Endothelial cell of umbilical vein (primary cell): ENCODE measurements around the gene DYDC2. TPM values are rescaled to one million over a fixed set of nuclear protein-coding genes. Genes with fewer than 3 reads are reported as not detected.

Experiments
- BruUV-seq: library from RNA; stranded (reverse); fragments of 400-500 nt; replicated peaks from 2 replicates; lab custom pipeline; 2021; lab: Mats Ljungman, UMichigan
- CTCF ChIA-PET: fragments of 300-600, 350-600 bp; sonication (Branson Sonifier 250); formaldehyde crosslinking; loops from one replicate; lab custom pipeline; 2021; ENCODE audit warnings: antibody characterized with exemption, inconsistent platforms; lab: Charles Lee
- POLR2A ChIA-PET: fragments of 300-600, 350-600 bp; sonication (Branson Sonifier 250); formaldehyde crosslinking; loops from one replicate; lab custom pipeline; 2021; ENCODE audit warnings: antibody characterized with exemption, inconsistent platforms; lab: Charles Lee
- DNase-seq: peaks from one replicate; pipeline ENCODE4 v3.0.0-alpha.2; 2011; ENCODE audit warnings: low read depth, low spot score
- FAIRE-seq: peaks from 2 replicates; lab custom pipeline; 2011; peaks lifted over from hg19 to GRCh38; lab: Jason Lieb, UNC
- H2AFZ ChIP-seq: 2 replicates; pipeline ENCODE4 v1.6.0; 2012; ENCODE audit warnings: low read depth, low read length, control low read depth, inconsistent platforms
- H3K27ac ChIP-seq: 2 replicates; pipeline ENCODE4 v1.5.1; 2011; ENCODE audit warnings: low read depth, mild to moderate bottlenecking, control low read depth, low read length, moderate library complexity; ENCODE audit not compliant: insufficient read depth
- H3K27me3 ChIP-seq, 2 experiments: 2 replicates each; pipeline versions ENCODE4 v1.6.0 to v1.6.1; 2011; ENCODE audit warnings: low read length in 2 of 2, mixed read lengths in 1 of 2; ENCODE audit not compliant: control insufficient read depth in 2 of 2, insufficient read depth in 2 of 2
- H3K36me3 ChIP-seq, 2 experiments: 2 replicates in 1 of 2; 3 replicates in 1 of 2; pipeline ENCODE4 v1.5.1; 2011; ENCODE audit warnings: low read length in 2 of 2, mild to moderate bottlenecking in 1 of 2, moderate library complexity in 1 of 2; ENCODE audit not compliant: control insufficient read depth in 2 of 2, insufficient read depth in 2 of 2; ENCODE audit errors: extremely low read depth in 1 of 2
- H3K4me1 ChIP-seq: 3 replicates; pipeline ENCODE4 v1.5.1; 2011; ENCODE audit warnings: mild to moderate bottlenecking, low read length; ENCODE audit not compliant: control insufficient read depth, insufficient read depth; ENCODE audit errors: extremely low read depth
- H3K4me2 ChIP-seq: 2 replicates; pipeline ENCODE4 v1.6.1; 2011; ENCODE audit warnings: low read length, control low read depth, mixed read lengths; ENCODE audit not compliant: insufficient read depth
- H3K4me3 ChIP-seq, 3 experiments: fragments of 200-600 bp in 1 of 3; sonication (generic), shearing (Covaris generic) in 1 of 3; replicated peaks in 1 of 3; 2 replicates each; pipeline ENCODE4 v1.5.1; 2011 to 2016; ENCODE audit warnings: control low read depth in 3 of 3, low read length in 3 of 3, mild to moderate bottlenecking in 2 of 3, inconsistent platforms in 1 of 3, low read depth in 1 of 3, moderate library complexity in 1 of 3; ENCODE audit not compliant: insufficient read depth in 1 of 3
- H3K79me2 ChIP-seq: 2 replicates; pipeline ENCODE4 v1.6.0; 2012; ENCODE audit warnings: low read length, inconsistent platforms; ENCODE audit not compliant: control insufficient read depth, insufficient read depth
- H3K9ac ChIP-seq: replicated peaks from 2 replicates; pipeline ENCODE3; 2011; ENCODE audit warnings: low read length, control low read depth; ENCODE audit not compliant: insufficient read depth; ENCODE audit errors: extremely low read depth
- H3K9me1 ChIP-seq: replicated peaks from 3 replicates; pipeline ENCODE4 v1.6.0; 2011; ENCODE audit warnings: mild to moderate bottlenecking, low read length; ENCODE audit not compliant: control insufficient read depth, insufficient read depth; ENCODE audit errors: extremely low read depth
- H3K9me3 ChIP-seq: replicated peaks from 2 replicates; pipeline ENCODE4 v1.5.1; 2012; ENCODE audit warnings: low read length, inconsistent platforms; ENCODE audit not compliant: control insufficient read depth, insufficient read depth
- H4K20me1 ChIP-seq: replicated peaks from 2 replicates; pipeline ENCODE3; 2011; ENCODE audit warnings: mild to moderate bottlenecking, low read length; ENCODE audit not compliant: control insufficient read depth, insufficient read depth; ENCODE audit errors: extremely low read depth
- CTCF ChIP-seq, 2 donors: IDR thresholded peaks; 1 replicate in 1 of 2; 2 replicates in 1 of 2; pipeline ENCODE4 v1.5.1; 2011; ENCODE audit warnings: low read length in 2 of 2, mild to moderate bottlenecking in 2 of 2, moderate library complexity in 2 of 2, control low read depth in 1 of 2, inconsistent platforms in 1 of 2, low read depth in 1 of 2; ENCODE audit not compliant: insufficient read depth in 1 of 2; ENCODE audit errors: extremely low read depth in 1 of 2
- EZH2 ChIP-seq: IDR thresholded peaks from 2 replicates; pipeline ENCODE4 v1.6.1; 2012; ENCODE audit warnings: borderline replicate concordance, low read depth, mild to moderate bottlenecking, moderate library complexity, low read length, inconsistent platforms; ENCODE audit not compliant: severe bottlenecking
- FOS ChIP-seq: IDR thresholded peaks from 2 replicates; pipeline ENCODE4 v1.6.1; 2011; ENCODE audit warnings: mild to moderate bottlenecking, low read length, moderate library complexity, borderline replicate concordance; ENCODE audit not compliant: insufficient read depth
- GATA2 ChIP-seq: IDR thresholded peaks from 2 replicates; pipeline ENCODE4 v1.7.0; 2011; ENCODE audit warnings: low read depth, mild to moderate bottlenecking, moderate library complexity, mixed read lengths, low read length; ENCODE audit not compliant: insufficient read length, insufficient read depth
- JUN ChIP-seq: IDR thresholded peaks from 2 replicates; pipeline ENCODE4 v1.6.1; 2011; ENCODE audit warnings: borderline replicate concordance, low read depth; ENCODE audit not compliant: insufficient read length, insufficient read depth
- MAX ChIP-seq: IDR thresholded peaks from 2 replicates; pipeline ENCODE4 v1.6.1; 2011; ENCODE audit not compliant: insufficient read depth, insufficient read length
- MYC ChIP-seq: IDR thresholded peaks from one replicate; pipeline ENCODE4 v1.6.1; 2011; ENCODE audit warnings: mild to moderate bottlenecking, low read depth, low read length
- POLR2A ChIP-seq: IDR thresholded peaks from 2 replicates; pipeline ENCODE4 v1.6.1; 2012; ENCODE audit warnings: low read depth, mild to moderate bottlenecking, control low read depth, low read length
- POLR2AphosphoS5 ChIP-seq: IDR thresholded peaks from 2 replicates; pipeline ENCODE4 v1.6.1; 2012; ENCODE audit warnings: low read depth, mild to moderate bottlenecking, control low read depth, low read length, moderate library complexity; ENCODE audit not compliant: insufficient read depth
- dilution Hi-C: fragments of 300-500 bp; cut with MboI; formaldehyde crosslinking; loops from one replicate; pipeline ENCODE4 v1.15.0; 2019; ENCODE audit warnings: low sequenced_read_pairs; ENCODE audit not compliant: extremely low pct_ligation_motif_present
- intact Hi-C: fragments of 100-400 bp; cut with micrococcal nuclease; formaldehyde crosslinking; loops from one replicate; pipeline ENCODE4 v1.10.0; 2022
- polyA plus RNA-seq, 4 experiments: library from polyadenylated mRNA; depleted of rRNA in 3 of 4; stranded (reverse) in 3 of 4; unstranded in 1 of 4; fragments of >200 nt; gene quantifications; 2 replicates each; pipeline versions ENCODE4 v1.2.1 to v1.2.3, GENCODE V29; 2011 to 2012; ENCODE audit warnings: missing spikeins in 1 of 4
- total RNA-seq: library from RNA; stranded (reverse); gene quantifications from 2 replicates; pipeline ENCODE4 v1.2.3, GENCODE V29; 2021

Gene DYDC2
- total and polyA plus RNA-seq, 2 donors (not counting 3 experiments of a cell fraction or from before 2014, with no cell fraction given) = not detected

GRCh38 chr10:80372675-80373074 is 16.1 kb downstream of the DYDC2 start:
- FAIRE-seq = no peak
- no peaks in the 10 kb centered on the region for H3K4me1 ChIP-seq
- H3K9me1 ChIP-seq = no peaks in the 10 kb centered on the region
- H3K27me3 ChIP-seq = peaks cover 6 to 7% of the 10 kb centered on the region in 2 experiments
- no peaks in the 10 kb centered on the region for H4K20me1 ChIP-seq
- POLR2A ChIA-PET = no interaction called here
- BruUV-seq = no TSS peak
- intact Hi-C loops = no loop called here
- no peak overlapping the region for H3K4me3 ChIP-seq
- H3K27ac ChIP-seq = no peak overlapping the region
- TF ChIP-seq FOS (no peak), JUN (no peak), CTCF (IDR thresholded peaks at IDR 0.05; ENCODE audit: extremely low read depth in 1 of 2, insufficient read depth in 1 of 2, low read depth in 1 of 2, low read length in 2 of 2) (no peak), GATA2 (no peak)
- no peak for DNase-seq
- no peak overlapping the region for H2AFZ ChIP-seq
- H3K9me3 ChIP-seq = no peaks in the 10 kb centered on the region
- no peak overlapping the region for H3K9ac ChIP-seq
- no peak overlapping the region for H3K4me2 ChIP-seq
- H3K36me3 ChIP-seq = no peaks in the 10 kb centered on the region
- CTCF ChIA-PET = interaction anchor here (1.0 to 1.1 kb wide), 2 partner anchors 10 to 224 kb away, joined by 3 to 5 read pairs; no protein-coding TSS in a partner anchor
- dilution Hi-C loops = no loop called here
- H3K79me2 ChIP-seq = no peaks in the 10 kb centered on the region

GRCh38 chr10:80373502-80373901 is 16.9 kb downstream of the DYDC2 start:
- POLR2A ChIA-PET = no interaction called here
- H3K9me1 ChIP-seq = no peaks in the 10 kb centered on the region
- no peaks in the 10 kb centered on the region for H3K9me3 ChIP-seq
- BruUV-seq = no TSS peak
- no peaks in the 10 kb centered on the region for H4K20me1 ChIP-seq
- no peaks in the 10 kb centered on the region for H3K4me1 ChIP-seq
- H3K36me3 ChIP-seq = no peaks in the 10 kb centered on the region
- FAIRE-seq = no peak
- H3K27me3 ChIP-seq = peaks cover 5 to 6% of the 10 kb centered on the region in 2 experiments
- no peak overlapping the region for H3K4me3 ChIP-seq
- intact Hi-C loops (no loop called here), dilution Hi-C loops (no loop called here)
- H3K4me2 ChIP-seq = no peak overlapping the region
- H2AFZ ChIP-seq = no peak overlapping the region
- CTCF ChIA-PET = interaction anchor here (1.0 to 1.1 kb wide), 2 partner anchors 9 to 223 kb away, joined by 3 to 5 read pairs; no protein-coding TSS in a partner anchor
- H3K79me2 ChIP-seq = no peaks in the 10 kb centered on the region
- TF ChIP-seq JUN (no peak), POLR2A (no peak), CTCF (IDR thresholded peaks at IDR 0.05; ENCODE audit: extremely low read depth in 1 of 2, insufficient read depth in 1 of 2, low read depth in 1 of 2, low read length in 2 of 2) (no peak), POLR2AphosphoS5 (no peak), MAX (no peak), FOS (no peak), MYC (no peak), GATA2 (no peak), EZH2 (no peak)
- no peak overlapping the region for H3K27ac ChIP-seq
- H3K9ac ChIP-seq = no peak overlapping the region
- DNase-seq = no peak
